NCI-H187 treated with DMSO at 0.1 percent for 48 hours (cell line): ENCODE data around the gene CD44.

Experiments
- DNase-seq: peaks from one replicate; lab custom pipeline; 2025; lab: John Stamatoyannopoulos, UW

The CD44 gene

GRCh38 chr11:35237860-35238715, 99.1 kb downstream of the CD44 start:
- peak; percentile 40 for DNase-seq

- no peak for DNase-seq
Observed at GRCh38 chr11:35238882-35239281, 99.9 kb downstream of the CD44 start.

- DNase-seq = no peak
Observed at GRCh38 chr11:35239471-35240075, 100.6 kb downstream of the CD44 start.

GRCh38 chr11:35241083-35241482, 102.1 kb downstream of the CD44 start:
- no peak for DNase-seq

- no peak for DNase-seq
Observed at GRCh38 chr11:35241531-35241930, 102.6 kb downstream of the CD44 start.

GRCh38 chr11:35242412-35243242, 103.7 kb downstream of the CD44 start:
- DNase-seq = no peak

GRCh38 chr11:35243774-35244173, 104.8 kb downstream of the CD44 start:
- DNase-seq = no peak

GRCh38 chr11:35245056-35245455, 106.1 kb downstream of the CD44 start:
- no peak for DNase-seq

- no peak for DNase-seq
Observed at GRCh38 chr11:35245786-35246185, 106.8 kb downstream of the CD44 start.

- DNase-seq = no peak
Observed at GRCh38 chr11:35246745-35247144, 107.8 kb downstream of the CD44 start.

- DNase-seq = no peak
Observed at GRCh38 chr11:35247428-35247827, 108.5 kb downstream of the CD44 start.

GRCh38 chr11:35247863-35248262, 108.9 kb downstream of the CD44 start:
- DNase-seq = no peak

GRCh38 chr11:35248558-35249323, 109.8 kb downstream of the CD44 start:
- no peak for DNase-seq

- no peak for DNase-seq
Observed at GRCh38 chr11:35250192-35250591, 111.2 kb downstream of the CD44 start.

GRCh38 chr11:35250621-35251020, 111.7 kb downstream of the CD44 start:
- no peak for DNase-seq

- no peak for DNase-seq
Observed at GRCh38 chr11:35253237-35253636, 114.3 kb downstream of the CD44 start.

GRCh38 chr11:35255514-35255913, 116.5 kb downstream of the CD44 start:
- no peak for DNase-seq

GRCh38 chr11:35256296-35256695, 117.3 kb downstream of the CD44 start:
- DNase-seq = no peak

GRCh38 chr11:35257281-35257680, 118.3 kb downstream of the CD44 start:
- DNase-seq = no peak

- DNase-seq = no peak
Observed at GRCh38 chr11:35259529-35259928, 120.6 kb downstream of the CD44 start.

GRCh38 chr11:35260342-35260985, 121.5 kb downstream of the CD44 start:
- DNase-seq = no peak
